ENCODE measurements around the gene MARVELD1. TPM values are rescaled to one million over a fixed set of nuclear protein-coding genes. Genes with fewer than 3 reads are reported as not detected.
A peak's percentile ranks its signal among the peaks of the same experiment; 100 is the strongest.

MARVELD1 gene
- total and polyA plus RNA-seq, 2 of the 8 experiments (the other 6 are each of a cell fraction or from before 2014, with no cell fraction given) = 28.1 to 37.3 TPM

DNA sequence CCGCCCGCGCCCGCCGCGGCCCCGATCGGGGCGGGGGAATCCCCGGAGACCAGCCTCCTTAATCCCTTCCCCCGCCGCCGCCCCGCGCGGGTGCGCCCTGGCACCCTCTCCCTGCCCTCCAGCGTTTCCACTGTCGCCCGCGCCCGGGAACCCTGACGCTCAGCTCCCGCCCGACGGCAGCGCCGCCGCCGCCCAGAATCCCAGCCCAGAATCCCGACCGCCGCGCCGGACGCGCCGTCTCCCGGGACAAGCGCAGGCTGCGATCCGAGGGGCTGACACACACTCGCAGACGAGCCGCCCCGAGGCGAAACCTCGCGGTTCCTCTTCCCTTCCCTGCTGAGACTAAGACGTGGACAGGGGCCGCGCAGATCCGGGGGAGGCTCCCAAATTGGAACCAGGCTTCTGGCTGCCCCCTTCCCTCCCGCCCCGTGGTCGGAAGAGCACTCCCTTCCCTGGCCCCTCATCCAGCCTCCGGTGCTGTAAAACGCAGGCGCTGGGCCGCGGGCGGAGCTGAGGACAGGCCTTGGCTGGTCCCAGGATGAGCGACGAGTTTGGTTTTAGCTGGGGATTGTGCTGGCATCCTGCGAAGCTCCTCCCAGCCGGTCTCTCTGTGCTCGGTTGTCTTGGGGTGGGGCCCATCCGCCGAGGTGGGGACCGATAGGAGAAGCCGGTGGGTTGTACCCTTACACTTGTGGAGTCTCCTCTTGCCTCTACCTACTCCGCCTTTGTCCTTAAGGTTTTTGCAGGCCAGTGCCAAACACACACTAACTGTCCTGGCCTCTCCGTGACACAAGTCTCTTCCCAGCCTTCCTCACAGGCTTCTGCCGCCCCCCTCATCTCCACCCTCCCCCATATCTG is 1.1 kb downstream of the MARVELD1 start (continued):
- TF ChIP-seq, protein P1, sequence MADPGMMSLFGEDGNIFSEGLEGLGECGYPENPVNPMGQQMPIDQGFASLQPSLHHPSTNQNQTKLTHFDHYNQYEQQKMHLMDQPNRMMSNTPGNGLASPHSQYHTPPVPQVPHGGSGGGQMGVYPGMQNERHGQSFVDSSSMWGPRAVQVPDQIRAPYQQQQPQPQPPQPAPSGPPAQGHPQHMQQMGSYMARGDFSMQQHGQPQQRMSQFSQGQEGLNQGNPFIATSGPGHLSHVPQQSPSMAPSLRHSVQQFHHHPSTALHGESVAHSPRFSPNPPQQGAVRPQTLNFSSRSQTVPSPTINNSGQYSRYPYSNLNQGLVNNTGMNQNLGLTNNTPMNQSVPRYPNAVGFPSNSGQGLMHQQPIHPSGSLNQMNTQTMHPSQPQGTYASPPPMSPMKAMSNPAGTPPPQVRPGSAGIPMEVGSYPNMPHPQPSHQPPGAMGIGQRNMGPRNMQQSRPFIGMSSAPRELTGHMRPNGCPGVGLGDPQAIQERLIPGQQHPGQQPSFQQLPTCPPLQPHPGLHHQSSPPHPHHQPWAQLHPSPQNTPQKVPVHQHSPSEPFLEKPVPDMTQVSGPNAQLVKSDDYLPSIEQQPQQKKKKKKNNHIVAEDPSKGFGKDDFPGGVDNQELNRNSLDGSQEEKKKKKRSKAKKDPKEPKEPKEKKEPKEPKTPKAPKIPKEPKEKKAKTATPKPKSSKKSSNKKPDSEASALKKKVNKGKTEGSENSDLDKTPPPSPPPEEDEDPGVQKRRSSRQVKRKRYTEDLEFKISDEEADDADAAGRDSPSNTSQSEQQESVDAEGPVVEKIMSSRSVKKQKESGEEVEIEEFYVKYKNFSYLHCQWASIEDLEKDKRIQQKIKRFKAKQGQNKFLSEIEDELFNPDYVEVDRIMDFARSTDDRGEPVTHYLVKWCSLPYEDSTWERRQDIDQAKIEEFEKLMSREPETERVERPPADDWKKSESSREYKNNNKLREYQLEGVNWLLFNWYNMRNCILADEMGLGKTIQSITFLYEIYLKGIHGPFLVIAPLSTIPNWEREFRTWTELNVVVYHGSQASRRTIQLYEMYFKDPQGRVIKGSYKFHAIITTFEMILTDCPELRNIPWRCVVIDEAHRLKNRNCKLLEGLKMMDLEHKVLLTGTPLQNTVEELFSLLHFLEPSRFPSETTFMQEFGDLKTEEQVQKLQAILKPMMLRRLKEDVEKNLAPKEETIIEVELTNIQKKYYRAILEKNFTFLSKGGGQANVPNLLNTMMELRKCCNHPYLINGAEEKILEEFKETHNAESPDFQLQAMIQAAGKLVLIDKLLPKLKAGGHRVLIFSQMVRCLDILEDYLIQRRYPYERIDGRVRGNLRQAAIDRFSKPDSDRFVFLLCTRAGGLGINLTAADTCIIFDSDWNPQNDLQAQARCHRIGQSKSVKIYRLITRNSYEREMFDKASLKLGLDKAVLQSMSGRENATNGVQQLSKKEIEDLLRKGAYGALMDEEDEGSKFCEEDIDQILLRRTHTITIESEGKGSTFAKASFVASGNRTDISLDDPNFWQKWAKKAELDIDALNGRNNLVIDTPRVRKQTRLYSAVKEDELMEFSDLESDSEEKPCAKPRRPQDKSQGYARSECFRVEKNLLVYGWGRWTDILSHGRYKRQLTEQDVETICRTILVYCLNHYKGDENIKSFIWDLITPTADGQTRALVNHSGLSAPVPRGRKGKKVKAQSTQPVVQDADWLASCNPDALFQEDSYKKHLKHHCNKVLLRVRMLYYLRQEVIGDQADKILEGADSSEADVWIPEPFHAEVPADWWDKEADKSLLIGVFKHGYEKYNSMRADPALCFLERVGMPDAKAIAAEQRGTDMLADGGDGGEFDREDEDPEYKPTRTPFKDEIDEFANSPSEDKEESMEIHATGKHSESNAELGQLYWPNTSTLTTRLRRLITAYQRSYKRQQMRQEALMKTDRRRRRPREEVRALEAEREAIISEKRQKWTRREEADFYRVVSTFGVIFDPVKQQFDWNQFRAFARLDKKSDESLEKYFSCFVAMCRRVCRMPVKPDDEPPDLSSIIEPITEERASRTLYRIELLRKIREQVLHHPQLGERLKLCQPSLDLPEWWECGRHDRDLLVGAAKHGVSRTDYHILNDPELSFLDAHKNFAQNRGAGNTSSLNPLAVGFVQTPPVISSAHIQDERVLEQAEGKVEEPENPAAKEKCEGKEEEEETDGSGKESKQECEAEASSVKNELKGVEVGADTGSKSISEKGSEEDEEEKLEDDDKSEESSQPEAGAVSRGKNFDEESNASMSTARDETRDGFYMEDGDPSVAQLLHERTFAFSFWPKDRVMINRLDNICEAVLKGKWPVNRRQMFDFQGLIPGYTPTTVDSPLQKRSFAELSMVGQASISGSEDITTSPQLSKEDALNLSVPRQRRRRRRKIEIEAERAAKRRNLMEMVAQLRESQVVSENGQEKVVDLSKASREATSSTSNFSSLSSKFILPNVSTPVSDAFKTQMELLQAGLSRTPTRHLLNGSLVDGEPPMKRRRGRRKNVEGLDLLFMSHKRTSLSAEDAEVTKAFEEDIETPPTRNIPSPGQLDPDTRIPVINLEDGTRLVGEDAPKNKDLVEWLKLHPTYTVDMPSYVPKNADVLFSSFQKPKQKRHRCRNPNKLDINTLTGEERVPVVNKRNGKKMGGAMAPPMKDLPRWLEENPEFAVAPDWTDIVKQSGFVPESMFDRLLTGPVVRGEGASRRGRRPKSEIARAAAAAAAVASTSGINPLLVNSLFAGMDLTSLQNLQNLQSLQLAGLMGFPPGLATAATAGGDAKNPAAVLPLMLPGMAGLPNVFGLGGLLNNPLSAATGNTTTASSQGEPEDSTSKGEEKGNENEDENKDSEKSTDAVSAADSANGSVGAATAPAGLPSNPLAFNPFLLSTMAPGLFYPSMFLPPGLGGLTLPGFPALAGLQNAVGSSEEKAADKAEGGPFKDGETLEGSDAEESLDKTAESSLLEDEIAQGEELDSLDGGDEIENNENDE (IDR thresholded peaks at IDR 0.05; ENCODE audit: insufficient replicate concordance, low read length) = no peak
- TF ChIP-seq GTF2F1 (IDR thresholded peaks at IDR 0.05; ENCODE audit: borderline replicate concordance, low read depth, low read length) (no peak), TAF7 (optimal IDR thresholded peaks at IDR 0.05; ENCODE audit: borderline replicate concordance, low read depth, low read length) (peak; percentile 64), RXRA (IDR thresholded peaks at IDR 0.05; ENCODE audit: insufficient read depth, low read depth, low read length) (no peak), SIN3A (conservative IDR thresholded peaks at IDR 0.05 in 1 of 2, IDR thresholded peaks at IDR 0.05 in 1 of 2; ENCODE audit: low read depth in 1 of 2, low read length in 2 of 2) (peak in 1 of 2 experiments; percentile 71; a peak in 2 of 4 replicates), RAD21 (IDR thresholded peaks at IDR 0.05 in 1 of 2, conservative IDR thresholded peaks at IDR 0.05 in 1 of 2; ENCODE audit: low read depth in 2 of 2, low read length in 2 of 2) (no peak), CBX5 (IDR thresholded peaks at IDR 0.05; ENCODE audit: low read depth, low read length) (no peak), SAP30 (IDR thresholded peaks at IDR 0.05; ENCODE audit: insufficient read depth, insufficient replicate concordance, low read length) (no peak)
